NCI-H526 (cell line): ENCODE measurements around the gene TEAD2.
"Not testable (repeated sequence)": the region's sequence is repeated elsewhere in the genome, so short reads cannot be mapped to it uniquely, and the experiment has no call there.

Source experiments
- DNase-seq, 2 experiments: peaks; one replicate each; lab custom pipeline; 2025; lab: John Stamatoyannopoulos, UW

Gene TEAD2

DNA sequence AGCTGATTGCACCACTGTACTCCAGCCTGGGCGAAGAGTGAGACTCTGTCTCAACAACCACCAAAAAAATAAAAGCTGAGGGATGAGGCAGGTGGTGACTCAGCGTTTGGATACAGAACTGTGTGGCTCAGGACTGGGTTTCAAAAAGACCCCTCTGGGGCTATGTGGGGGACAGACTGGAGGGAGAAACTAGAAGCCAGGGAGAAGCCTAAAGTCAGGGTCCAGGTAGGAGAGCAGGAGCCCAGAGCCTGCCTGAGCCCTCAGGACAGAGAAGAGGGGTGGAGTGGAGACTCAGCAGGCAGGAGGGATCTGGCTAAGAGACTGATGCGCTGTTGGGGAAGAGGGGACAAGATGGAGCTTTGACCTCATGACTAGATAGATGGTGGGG is 28.8 kb downstream of the TEAD2 start:
- DNase-seq = no peak

- not testable (repeated sequence) for DNase-seq
These were observed 29.4 kb downstream of the TEAD2 start for GRCh38 chr19:49332691-49333417.

DNA sequence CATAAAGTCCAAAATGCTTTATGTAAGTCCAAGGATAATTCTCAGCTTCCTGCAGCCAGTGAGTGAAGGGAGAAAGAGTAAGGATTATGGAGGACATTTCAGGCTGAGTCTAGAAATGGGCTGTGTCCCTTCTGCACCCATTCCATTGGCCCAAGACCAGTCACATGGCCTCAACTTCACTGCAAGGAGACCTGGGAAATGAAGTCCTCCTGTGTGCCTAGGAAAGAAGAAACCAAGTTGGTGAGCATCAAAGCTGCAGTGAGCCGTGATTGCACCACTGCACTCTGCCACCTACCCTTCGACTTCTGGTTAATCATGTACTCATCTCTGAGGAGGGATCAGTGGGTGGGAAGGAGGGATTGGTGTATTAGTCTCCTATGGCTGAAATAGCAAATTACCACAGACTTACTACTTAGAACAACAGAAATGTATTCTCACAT is 30.6 kb downstream of the TEAD2 start:
- peak; percentile 1 to 39 for DNase-seq

- not testable (repeated sequence) for DNase-seq
These were observed 31.0 kb downstream of the TEAD2 start for GRCh38 chr19:49331187-49331586.

DNA sequence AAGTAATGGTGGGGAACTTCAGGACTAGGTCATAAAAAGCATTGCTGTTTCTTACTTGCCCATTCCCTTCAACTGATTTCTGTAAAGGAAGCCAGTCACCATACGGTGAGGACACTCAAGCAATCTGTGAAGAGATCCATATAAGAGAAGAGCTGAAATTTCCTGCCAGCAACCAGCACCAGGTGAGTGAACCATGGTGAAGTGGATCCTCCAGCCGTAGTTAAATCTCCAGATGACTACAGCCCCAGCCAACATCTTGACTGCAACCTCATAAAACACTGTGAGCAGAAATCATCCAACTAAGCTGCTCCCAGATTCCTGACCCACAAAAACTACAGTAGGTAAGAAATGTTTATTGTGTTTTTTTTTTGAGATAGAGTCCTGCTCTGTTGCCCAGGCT is 33.5 kb downstream of the TEAD2 start:
- DNase-seq = no peak

DNA sequence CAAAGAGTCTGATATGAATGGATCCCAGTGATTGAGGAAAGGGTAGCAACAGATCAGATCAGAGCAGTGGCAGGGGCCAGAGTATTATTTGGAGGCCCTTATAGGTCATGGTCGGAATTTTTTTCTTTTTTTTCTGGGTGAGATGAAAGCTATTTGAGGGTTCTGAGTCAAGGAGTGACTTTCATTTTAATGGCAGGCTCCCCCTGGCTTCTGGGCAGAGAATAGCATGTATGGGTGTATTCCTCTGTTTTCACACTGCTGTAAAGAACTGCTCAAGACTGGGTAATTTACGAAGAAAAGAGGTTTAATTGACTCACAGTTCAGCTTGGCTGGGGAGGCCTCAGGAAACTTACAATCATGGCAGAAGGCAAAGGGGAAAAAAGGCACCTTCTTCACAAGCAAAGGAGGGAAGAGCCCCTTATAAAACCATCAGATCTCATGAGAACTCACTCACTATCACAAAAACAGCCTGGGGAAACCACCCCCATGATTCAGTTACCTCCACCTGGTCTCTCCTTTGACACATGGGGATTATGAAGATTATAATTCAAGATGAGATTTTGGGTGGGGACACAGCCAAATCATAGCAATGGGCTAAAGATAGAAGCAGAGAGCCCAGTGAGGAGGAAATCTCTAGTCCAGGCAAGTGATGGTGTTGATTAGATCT is 34.2 kb downstream of the TEAD2 start:
- DNase-seq = peak in 1 of 2 experiments; percentile 11

GRCh38 chr19:49326165-49326704 is 36.0 kb downstream of the TEAD2 start:
- no peak for DNase-seq

DNA sequence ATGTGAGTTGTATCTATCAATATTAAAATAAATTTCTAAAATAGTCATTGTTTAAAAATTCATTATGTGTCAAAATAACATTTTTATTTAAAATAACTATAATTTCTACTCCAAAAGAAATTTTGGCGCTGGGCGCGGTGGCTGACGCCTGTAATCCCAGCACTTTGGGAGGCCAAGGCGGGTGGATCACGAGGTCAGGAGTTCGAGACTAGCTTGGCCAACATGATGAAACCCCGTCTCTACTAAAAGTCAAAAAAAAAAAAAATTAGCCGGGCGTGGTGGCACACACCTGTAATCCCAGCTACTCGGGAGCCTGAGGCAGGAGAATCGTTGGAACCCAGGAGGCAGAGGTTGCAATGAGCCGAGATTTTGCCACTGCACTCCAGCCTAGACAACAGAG is 36.5 kb downstream of the TEAD2 start:
- not testable (repeated sequence) for DNase-seq

- DNase-seq = no peak
These were observed 37.2 kb downstream of the TEAD2 start, which contains the start of gene SLC6A16 for GRCh38 chr19:49324801-49325576. Gene SLC6A16, minus strand, starts transcription at chr19:49325191. Its CDS starts 13,844 bp downstream, at chr19:49311347.

DNA sequence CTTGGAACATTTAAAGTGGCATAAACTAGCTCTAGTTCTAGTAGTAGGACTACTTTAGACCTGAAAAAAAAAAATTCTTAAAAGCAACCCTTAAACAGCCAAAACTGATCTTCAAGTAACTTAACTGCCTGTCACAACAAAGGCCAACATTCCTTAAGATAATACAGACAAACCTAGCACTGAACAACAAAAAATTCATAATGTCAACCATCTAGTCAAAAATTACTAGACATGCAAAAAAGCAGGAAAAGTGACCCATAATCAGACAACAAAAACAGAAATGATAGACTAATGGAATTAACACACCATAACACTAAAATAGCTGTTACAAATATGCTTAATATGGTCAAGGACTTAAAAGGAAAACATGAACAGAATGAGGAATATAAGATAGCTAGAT is 43.9 kb downstream of the TEAD2 start:
- DNase-seq = no peak

- DNase-seq = no peak
These were observed 45.9 kb downstream of the TEAD2 start for GRCh38 chr19:49316284-49316683.

GRCh38 chr19:49315111-49315510 is 47.1 kb downstream of the TEAD2 start:
- no peak for DNase-seq

- no peak for DNase-seq
These were observed 53.1 kb downstream of the TEAD2 start for GRCh38 chr19:49309087-49309486.

DNA sequence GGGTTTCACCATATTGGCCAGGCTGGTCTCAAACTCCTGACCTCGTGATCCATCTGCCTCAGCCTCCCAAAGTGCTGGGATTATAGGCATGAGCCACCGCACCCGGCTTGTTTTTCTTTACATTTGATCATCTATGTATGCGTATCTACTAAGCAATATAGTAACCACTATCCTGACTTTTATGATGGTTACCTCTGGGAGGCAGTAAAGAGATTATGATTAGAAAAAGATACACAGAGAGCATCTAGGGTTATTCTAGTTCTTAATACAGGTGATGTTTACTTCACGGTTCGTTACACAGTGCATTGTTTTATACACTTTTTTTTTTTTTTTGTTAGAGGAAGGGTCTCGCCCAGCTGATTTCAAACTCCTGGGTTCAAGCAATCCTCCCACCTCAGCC is 55.5 kb downstream of the TEAD2 start:
- peak in 1 of 2 experiments; percentile 24 for DNase-seq

DNA sequence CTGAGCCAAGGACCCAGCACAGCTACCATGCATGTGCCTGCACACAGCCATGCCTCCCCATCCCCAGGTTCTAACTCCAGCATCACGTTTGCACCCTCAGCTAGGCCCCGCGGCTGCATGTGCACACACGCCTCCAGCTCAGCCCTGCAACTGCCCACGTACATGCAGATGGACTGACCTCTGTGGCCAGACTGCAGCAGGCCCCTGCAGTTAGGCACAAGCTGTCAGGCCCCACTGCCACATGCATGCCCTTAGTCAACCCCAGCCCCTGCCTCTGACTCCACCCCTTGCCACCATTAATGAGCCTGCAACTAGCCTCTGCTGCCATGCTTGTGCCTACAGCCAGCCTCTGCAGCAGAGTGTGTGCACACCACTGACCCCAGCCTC is 60.4 kb downstream of the TEAD2 start:
- DNase-seq = no peak

DNA sequence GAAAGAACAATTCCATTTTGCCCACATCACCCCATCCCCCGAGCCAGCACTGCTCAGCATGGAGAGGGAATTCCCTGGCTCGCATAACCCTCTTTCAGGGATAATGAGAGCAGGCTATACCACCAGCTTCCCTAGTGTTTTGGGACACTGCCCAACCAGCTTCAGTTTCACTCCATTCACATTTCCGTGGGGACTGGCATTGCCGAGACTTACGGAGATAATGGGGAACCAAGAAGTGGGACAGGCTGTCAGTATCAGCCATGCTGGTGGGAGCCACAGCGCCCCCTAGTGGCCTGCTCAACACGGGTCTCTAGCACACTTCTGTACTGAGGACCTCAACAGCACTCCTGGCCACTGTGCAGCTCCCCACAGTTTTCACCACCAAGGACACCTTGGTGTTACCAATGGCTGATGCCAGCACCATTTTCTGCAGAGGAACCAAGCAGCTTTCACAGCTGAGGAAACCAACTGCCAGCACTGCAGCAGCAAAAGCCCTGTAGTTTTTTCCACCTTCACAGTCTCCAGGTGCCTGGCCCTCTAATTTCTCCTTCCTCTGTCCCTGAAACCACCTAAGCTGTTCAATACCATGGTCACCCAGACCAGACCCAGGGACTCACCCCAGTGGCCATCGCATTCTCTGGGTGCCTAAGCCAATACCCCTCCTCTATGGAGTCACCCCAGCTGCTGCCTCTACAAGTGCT is 60.9 kb downstream of the TEAD2 start:
- peak in 1 of 2 experiments; percentile 77 for DNase-seq

- DNase-seq = not testable (repeated sequence)
These were observed 63.6 kb downstream of the TEAD2 start for GRCh38 chr19:49298653-49299052.

DNA sequence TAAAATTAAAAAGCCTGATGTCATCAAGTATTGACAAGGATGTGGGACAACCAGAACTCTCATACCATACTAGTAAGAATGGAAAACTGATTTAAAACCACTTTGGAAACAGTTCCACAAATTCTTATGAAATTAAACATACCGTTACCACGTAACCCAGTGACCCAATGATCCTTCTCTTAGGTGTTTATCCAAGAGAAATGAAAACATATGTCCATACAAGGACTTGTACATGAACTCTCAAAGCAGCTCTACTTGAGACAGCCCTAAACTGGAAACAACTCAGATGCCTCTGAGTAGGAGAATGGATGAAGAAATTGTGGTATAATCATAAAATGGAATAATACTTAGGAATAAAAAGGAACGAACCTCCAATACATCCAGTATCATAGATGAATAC is 64.8 kb downstream of the TEAD2 start:
- no peak for DNase-seq

GRCh38 chr19:49295208-49295880 is 66.9 kb downstream of the TEAD2 start:
- no peak for DNase-seq

DNA sequence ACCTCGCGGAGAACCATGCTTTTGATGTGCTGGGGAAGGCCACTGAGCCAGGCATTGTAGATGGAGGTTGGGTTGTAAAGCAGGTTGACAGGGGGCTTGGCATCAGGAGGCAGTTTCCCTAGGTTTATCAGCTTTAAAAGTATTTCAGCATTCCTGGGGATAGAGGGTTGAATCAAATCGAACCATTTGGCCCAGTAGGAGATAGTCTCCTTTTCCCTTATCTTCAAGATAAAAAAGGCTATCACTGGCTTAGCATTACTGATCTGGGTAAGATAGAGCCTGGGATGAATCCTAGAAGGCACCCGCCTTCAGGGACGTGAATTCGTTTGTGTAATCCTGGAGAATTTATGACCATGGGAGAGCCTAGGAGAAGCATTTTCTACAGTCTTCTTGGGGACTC is 67.8 kb downstream of the TEAD2 start:
- no peak for DNase-seq
